Stimulated activated CD4-positive, alpha-beta T cell treated with anti-CD3 and anti-CD28 coated beads, Interleukin-12 subunit alpha, Interleukin-12 subunit beta, amount 100 ng/mL, for 4 hours (primary cell): ENCODE data around the gene ADARB2.

Source experiments
- DNase-seq: peaks from one replicate; pipeline ENCODE4 v3.0.0-alpha.2; 2020

Gene ADARB2

DNA sequence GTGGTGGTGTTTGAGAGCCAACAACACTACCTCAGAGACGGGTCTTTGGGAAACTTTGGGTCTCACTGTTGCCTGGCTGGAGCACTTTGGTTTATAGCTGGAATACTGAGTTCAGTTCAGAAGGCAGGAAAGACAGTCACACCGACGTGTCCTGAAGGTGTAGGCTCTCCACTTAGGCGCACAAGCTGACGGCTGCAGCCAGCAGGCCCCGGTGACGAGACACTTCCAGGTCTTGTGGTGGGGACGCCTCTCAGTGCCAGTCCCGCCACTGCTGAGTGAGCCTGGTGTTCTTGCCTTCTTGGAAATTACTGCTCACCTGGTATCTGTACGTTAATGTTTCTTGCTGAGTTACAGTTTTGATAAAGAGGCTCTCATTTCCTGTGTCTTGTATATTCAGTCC is 607.1 kb downstream of the ADARB2 start:
- DNase-seq, result no peak

DNA sequence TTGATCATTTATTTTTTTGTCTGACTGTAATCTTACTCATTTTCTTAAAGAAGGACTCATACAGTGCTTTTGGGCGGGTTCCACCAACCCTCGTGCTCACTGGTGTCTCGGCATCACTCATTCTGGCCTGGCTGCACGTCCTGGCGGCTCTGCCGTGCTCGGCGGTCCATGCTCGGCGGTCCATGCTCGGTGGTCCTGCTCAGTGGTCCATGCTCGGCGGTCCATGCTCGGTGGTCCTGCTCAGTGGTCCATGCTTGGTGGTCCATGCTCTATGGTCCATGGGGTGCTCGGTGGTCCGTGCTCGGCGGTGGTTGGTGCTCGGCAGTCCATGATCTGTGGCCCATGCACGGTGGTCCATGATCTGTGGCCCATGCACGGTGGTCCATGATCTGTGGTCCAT is 608.7 kb downstream of the ADARB2 start:
- DNase-seq, result no peak

DNA sequence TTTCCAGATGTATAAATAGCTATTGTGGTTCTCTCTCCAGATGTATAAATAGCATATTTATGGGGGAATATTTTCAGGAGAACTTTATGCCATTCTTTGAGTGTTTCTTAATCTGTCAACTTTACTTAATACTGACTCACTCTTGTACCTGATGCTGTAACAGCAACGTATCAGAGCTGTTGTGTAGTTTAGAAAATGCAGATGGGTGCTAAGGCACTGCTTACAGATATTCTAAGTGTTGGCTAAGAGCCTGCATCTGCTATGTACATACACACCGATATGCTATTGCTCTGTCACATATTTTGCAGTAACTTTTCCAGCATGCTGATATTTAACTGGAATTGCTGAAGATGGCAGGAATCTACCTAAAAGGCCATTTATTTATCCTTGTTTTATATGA is 609.2 kb downstream of the ADARB2 start:
- no peak for DNase-seq

DNA sequence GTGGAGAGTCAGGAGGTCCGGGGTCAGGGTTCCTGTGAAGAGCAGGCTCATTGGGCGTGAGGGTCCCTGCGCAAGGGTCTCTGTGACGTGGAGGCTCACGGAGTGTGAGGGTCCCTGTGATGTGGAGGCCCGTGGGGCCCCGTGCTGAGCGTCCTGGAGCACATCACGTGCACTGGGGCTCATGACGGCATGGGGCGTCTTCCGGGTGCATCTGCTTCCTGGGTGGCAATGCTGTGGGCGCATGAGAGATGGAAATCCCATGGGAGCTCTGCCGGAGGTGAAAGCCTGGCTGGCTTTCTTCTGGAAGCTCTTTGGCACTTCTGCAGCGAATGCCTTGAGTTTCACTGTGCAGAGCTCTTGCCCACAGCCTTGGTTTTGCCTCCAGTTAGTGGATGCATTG is 609.7 kb downstream of the ADARB2 start:
- no peak for DNase-seq
